ENCODE data around the gene ITGAX.

Gene ITGAX

GRCh38 chr16:31371619-31372484 is 16.9 kb downstream of the ITGAX start:
- Histone ChIP-seq H3K9ac (ENCODE audit: low read length) (no peak overlapping the region), H3K36me3 (ENCODE audit: low read length) (no peaks in the 10 kb centered on the region), H3K27me3 (ENCODE audit: low read length) (no peaks in the 10 kb centered on the region; the same call in 1 of the 2 replicates), H3K9me3 (ENCODE audit: insufficient read depth, low read length) (no peaks in the 10 kb centered on the region), H3K4me3 (ENCODE audit: insufficient read depth, low read length, poor library complexity, severe bottlenecking) (no peak overlapping the region), H3F3A (ENCODE audit: insufficient read depth) (no peaks in the 10 kb centered on the region), H3K27ac (ENCODE audit: low read depth, low read length) (no peak overlapping the region), H3K4me2 (ENCODE audit: low read depth, low read length, poor library complexity, severe bottlenecking) (no peak overlapping the region), H3K9me2 (replicated peaks; ENCODE audit: insufficient read depth, low read length) (no peaks in the 10 kb centered on the region), H4K20me1 (ENCODE audit: low read depth, low read length) (no peaks in the 10 kb centered on the region), H3K79me2 (ENCODE audit: insufficient read depth, low read length) (no peaks in the 10 kb centered on the region), H2AFZ (ENCODE audit: low read depth, low read length, severe bottlenecking) (no peak overlapping the region)
- TF ChIP-seq EZH2phosphoT487 (conservative IDR thresholded peaks at IDR 0.05; ENCODE audit: low read length) (no peak), CTCF (IDR thresholded peaks at IDR 0.05; ENCODE audit: insufficient read depth, low read length, poor library complexity, severe bottlenecking) (no peak)

- no peak for TF ChIP-seq CTCF (IDR thresholded peaks at IDR 0.05; ENCODE audit: insufficient read depth, low read length, poor library complexity, severe bottlenecking)
- no peak for TF ChIP-seq EZH2phosphoT487 (conservative IDR thresholded peaks at IDR 0.05; ENCODE audit: low read length)
- Histone ChIP-seq H3K9me3 (ENCODE audit: insufficient read depth, low read length) (no peaks in the 10 kb centered on the region), H3K27me3 (ENCODE audit: low read length) (no peaks in the 10 kb centered on the region; the same call in 1 of the 2 replicates), H3K9ac (ENCODE audit: low read length) (no peak overlapping the region), H3K9me2 (replicated peaks; ENCODE audit: insufficient read depth, low read length) (no peaks in the 10 kb centered on the region), H2AFZ (ENCODE audit: low read depth, low read length, severe bottlenecking) (no peak overlapping the region), H3K79me2 (ENCODE audit: insufficient read depth, low read length) (no peaks in the 10 kb centered on the region), H3K4me2 (ENCODE audit: low read depth, low read length, poor library complexity, severe bottlenecking) (no peak overlapping the region), H3K36me3 (ENCODE audit: low read length) (no peaks in the 10 kb centered on the region), H4K20me1 (ENCODE audit: low read depth, low read length) (no peaks in the 10 kb centered on the region), H3K27ac (ENCODE audit: low read depth, low read length) (no peak overlapping the region), H3K4me3 (ENCODE audit: insufficient read depth, low read length, poor library complexity, severe bottlenecking) (no peak overlapping the region), H3F3A (ENCODE audit: insufficient read depth) (no peaks in the 10 kb centered on the region)
Measured at GRCh38 chr16:31373235-31373634, 18.3 kb downstream of the ITGAX start.

DNA sequence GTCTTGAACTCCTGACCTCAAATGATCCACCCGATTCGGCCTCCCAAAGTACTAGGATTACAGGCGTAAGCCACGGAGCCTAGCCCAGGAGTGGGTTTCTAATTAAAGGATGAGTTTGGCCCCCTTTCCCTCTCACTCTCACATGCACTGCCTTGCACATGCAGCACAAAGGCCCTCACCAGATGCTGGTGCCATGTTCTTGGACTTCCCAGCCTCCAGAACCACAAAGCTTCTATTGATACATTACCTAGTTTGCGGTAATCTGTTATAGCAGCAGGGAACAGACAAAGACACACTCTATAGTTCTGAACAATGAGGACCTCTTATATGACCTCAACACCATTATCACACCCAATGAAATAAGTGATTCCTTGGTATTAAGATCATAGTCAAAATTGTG is 20.3 kb downstream of the ITGAX start:
- Histone ChIP-seq H3K4me2 (ENCODE audit: low read depth, low read length, poor library complexity, severe bottlenecking) (no peak overlapping the region), H4K20me1 (ENCODE audit: low read depth, low read length) (no peaks in the 10 kb centered on the region), H3K9me2 (replicated peaks; ENCODE audit: insufficient read depth, low read length) (no peaks in the 10 kb centered on the region), H3K36me3 (ENCODE audit: low read length) (no peaks in the 10 kb centered on the region), H3K79me2 (ENCODE audit: insufficient read depth, low read length) (no peaks in the 10 kb centered on the region), H2AFZ (ENCODE audit: low read depth, low read length, severe bottlenecking) (no peak overlapping the region), H3K27me3 (ENCODE audit: low read length) (no peaks in the 10 kb centered on the region), H3K4me3 (ENCODE audit: insufficient read depth, low read length, poor library complexity, severe bottlenecking) (no peak overlapping the region), H3K9me3 (ENCODE audit: insufficient read depth, low read length) (no peaks in the 10 kb centered on the region), H3K27ac (ENCODE audit: low read depth, low read length) (no peak overlapping the region), H3K9ac (ENCODE audit: low read length) (no peak overlapping the region), H3F3A (ENCODE audit: insufficient read depth) (no peaks in the 10 kb centered on the region)
- no peak for TF ChIP-seq EZH2phosphoT487 (conservative IDR thresholded peaks at IDR 0.05; ENCODE audit: low read length)
- no peak for TF ChIP-seq CTCF (IDR thresholded peaks at IDR 0.05; ENCODE audit: insufficient read depth, low read length, poor library complexity, severe bottlenecking)
